HG03045 (cell line): Measurements from ENCODE around the gene CAPSL.
"Not testable (repeated sequence)": the region's sequence is repeated elsewhere in the genome, so short reads cannot be mapped to it uniquely, and the experiment has no call there.

ENCODE experiments used
- ATAC-seq: cut with Tn5 transposase; IDR thresholded peaks from one replicate; pipeline ENCODE4 v1.9.1; 2021; ENCODE audit warnings: mild to moderate bottlenecking, moderate library complexity; ENCODE audit not compliant: unreplicated experiment

Gene CAPSL

DNA sequence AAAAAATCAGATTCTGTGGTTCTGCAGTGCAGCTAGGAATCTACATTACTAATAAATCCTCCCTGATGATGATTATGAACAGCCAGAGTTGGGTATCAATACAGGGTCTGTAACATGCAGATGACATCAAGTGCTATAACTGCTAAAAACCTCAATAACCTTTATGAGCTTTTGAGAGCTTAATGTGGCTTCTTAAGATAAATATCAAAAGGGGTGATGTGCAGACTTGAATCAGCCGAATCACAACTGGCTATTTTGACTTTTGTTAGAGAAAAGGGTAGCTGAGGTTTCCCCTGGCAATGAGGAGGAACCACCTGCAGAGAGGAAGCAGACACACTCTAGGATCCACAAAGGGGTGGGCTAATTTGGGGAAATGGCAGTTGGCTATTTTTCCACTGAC lies 30.2 kb downstream of the CAPSL start:
- ATAC-seq, result no peak

DNA sequence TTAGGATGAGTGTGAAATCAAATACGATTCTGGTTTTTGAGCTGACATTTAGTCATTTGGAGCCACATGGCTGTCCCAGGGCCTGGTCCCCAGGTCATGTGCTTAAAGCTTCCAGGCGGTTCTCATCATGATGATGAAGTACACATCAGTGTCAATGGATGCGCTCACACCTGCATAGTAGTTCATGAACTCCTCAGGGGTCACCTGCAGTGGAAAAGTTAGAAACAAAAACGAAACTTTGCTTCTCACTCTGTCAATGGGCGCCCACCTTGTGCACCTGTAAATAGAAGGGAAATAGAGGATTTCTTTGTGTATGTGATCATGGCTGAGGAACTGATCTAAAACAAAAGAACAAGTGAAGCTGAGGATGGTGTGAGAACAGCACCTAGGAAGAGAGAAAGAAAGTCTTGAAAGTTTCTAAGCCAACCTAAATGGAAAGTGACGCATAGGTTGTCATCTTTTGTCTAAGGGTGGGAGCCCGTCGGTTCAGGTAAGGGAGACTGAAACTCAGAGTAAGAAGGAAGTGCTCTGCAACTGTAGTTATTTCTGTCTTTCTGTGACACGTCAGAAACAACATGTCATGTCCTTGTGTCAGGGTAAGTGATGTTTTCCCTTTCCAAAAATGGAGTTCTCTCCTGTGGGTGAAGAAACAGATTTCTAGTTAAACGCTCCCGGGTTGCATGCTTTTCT lies 33.8 kb downstream of the CAPSL start:
- ATAC-seq, result no peak

DNA sequence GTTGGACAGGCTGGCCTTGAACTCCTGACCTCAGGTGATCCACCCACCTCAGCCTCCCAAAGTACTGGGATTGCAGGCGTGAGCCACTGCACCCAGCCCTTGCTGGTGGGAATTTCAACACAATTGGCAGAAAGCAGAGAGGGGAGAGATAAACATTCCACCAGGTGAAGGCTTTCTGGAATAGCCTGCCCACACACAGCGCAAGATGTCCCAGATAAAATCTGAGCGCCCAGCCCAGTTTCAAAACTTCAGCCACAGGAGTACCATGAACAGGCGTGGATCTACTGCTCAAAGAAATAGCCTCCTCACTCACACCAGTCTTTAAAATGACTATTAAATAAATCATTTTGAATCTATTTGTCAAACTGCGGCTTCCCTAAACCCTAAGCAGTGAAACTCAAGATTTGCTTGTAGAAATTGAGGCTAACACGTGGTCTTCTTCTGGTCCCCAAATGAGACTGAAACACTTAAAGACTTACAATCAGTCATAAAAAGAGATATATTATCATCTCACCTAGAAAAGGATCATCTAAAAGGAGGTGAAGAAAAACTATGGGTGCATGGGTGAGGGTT lies 34.7 kb downstream of the CAPSL start:
- no peak for ATAC-seq

DNA sequence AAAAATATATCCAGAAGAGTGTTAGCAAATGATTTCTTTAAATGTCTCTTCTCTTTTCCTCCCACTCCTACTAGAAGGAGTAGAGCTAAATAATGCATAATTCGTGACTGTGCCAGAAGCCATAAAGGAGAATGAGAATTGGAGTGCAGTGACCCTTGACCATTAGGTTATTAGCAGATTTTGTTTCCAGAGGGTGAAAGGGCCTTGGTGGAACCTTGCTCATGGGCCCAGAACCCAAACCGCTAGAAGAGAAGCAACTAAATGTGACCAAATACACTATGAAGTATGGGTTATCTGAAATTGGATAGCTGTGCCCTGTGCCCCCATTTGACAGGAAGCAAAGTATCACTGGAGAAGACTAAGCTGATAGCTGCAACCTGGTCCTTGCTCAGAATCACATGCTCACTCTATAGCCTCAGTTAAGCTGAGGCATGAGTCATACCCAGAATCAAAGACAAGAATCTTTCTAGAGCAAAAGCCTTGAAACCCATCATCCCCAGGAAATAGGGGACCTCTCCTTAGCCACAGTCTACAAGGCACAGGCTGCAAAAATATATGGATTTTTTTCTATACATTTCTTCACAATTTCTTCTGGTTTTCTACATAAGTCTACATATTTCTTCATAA lies 36.3 kb downstream of the CAPSL start:
- no peak for ATAC-seq

DNA sequence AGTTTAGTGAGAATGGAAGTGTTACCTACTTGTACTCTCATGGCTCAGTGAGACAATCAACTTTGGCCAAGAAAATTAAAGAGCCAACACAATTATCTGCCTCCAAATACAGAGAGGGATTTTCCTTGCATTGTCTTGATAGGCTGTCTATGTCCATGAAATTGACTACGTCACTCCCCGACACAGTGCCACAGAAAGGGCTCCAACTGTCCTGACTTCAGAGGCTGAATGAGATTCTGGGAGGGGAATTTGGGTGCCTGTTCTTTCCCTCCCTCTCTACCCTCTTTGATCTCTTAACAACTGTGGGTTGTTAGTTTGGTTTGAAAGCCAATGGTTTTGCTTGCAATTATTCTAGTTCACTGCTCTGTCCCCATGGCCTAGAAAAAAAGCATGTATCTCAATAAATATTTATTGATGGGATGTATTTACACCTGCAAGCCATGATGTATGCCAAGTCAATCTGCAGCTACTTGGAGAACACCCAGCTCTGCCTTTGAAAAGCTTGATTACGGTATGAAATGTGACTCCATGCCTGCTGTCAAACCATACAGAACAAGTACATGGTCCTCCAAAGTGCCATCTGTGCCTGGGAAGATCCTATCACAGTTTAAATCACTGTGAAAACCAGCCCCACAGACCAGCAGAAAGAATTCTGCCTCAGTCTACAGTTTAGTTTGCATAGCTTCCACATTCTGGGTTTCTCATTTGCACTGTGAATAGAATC lies 37.3 kb downstream of the CAPSL start:
- no peak for ATAC-seq

DNA sequence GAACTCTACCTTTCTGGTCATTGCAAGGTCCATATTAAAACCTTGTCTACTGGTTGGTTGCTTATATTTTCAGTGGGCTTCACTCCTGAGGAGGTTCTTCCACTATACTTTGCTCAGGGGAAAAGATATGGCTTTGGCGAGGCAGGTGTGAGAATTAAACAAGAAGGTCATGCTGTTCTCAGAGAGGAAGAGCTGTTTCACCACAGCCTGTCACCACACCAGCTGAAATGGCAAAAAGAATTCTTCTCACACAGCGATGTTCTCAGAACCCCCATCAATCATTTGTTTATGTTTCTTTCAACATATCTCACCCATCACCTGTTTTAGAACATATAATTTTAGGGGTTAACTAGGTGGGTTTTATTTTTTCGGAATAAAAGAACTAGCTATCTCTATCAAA lies 38.6 kb downstream of the CAPSL start:
- ATAC-seq, result no peak

DNA sequence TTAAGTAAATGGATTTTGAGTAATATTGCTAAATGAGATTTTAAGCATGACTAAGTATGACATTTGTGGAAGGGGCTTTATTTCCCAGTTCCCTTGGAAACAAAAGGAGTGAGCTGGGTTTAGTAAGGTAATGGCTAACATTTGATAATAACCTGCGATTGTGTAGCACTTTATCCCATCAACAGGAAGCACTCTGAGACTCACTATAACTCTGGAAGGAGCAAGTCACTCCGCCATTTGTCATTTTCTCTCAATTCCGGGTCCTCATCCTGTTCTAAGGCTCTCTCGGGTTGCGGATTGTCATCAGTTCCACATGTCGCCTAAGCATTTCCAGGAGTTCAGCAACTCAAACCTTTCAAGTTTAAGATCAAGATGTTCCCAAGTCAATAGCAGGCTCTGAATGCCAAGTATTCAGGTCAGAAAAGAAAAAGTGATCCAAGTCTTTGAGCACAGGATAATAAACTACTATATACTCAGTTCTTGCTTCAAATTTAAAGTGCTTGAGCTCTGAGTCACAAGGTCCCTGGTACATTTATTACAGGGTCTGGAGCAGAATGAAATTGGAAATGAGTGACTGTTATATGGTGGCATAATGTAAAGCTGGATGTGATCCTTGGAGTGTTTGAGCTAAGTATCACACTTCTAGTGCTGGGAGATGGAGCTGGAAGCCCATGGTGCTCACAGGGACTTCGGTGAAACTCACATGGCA lies 39.3 kb downstream of the CAPSL start:
- ATAC-seq, result no peak

DNA sequence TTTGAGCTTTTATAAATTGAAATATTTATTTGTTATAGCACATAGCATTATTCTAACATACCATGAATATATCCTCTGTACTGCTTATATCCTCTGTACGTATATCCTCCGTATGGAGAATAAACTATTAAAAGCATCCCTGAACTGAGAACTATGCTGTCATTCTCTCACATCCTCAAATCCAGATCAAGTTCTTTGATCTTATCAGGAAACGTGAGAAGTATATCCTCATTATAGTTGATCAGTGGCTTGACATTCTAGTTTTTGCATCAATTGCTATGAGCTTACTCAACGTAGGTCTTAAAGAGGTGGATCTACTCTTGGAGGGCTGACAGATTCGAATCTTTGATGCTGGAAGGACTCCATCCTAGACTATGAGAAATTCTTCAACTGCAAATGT lies 44.3 kb downstream of the CAPSL start:
- ATAC-seq, result no peak

DNA sequence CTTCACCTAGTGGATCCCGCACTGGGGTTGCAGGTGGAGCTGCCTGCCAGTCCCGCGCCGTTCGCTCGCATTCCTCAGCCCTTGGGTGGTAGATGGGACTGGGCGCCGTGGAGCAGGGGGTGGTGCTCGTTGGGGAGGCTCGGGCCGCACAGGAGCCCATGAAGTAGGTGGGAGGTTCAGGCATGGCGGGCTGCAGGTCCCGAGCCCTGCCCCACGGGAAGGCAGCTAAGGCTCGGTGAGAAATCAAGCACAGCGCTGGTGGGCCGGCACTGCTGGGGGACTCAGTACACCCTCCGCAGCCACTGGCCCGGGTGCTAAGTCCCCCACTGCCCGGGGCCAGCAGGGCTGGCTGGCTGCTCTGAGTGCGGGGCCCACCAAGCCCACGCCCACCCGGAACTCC lies 45.6 kb downstream of the CAPSL start:
- ATAC-seq, result not testable (repeated sequence)

DNA sequence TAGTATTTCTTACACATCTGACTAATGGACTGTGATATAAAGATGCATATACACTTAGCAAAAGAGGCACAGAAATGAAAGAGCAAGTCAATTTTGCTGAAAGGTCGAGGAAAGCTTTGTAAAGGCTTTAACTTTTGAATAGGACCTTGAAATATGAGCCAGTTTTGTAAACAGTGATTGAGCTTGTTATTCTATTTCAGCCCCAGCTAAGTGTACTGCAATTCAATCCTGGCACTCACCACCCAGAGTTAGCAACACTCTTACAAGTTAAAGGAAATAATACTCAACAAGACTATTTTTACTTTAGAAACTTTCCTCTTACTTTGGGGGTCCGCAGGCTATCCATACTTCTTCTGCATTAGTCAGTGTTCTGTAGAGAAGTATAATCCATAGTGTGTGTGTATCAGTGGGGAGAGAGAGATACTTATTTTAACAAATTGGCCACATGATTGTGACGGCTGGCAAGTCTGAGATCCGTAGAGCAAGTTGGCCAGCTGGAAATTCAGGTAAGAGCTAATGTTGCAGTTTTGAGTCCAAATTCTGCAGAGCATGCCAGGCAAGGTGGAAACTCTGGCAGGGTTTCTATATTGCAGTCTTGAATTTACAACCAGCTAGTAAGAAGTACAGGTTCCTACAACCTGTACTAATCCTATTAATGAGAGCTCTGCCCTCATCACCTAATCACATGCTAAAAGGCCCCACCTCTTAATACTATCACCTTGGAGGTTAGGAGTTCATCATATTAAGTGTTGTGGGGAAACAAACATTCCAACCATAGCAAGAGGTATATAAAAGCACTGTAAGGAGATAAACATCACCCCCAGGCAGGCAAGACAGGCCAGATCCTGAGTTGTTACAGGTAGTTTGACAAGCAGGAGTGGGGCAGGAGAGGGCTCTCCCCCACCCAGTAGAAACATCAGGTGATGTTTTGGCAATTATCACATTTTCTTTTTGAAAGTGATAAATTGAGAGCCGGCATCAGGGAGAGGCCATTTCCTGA lies 48.1 kb downstream of the CAPSL start:
- no peak for ATAC-seq

DNA sequence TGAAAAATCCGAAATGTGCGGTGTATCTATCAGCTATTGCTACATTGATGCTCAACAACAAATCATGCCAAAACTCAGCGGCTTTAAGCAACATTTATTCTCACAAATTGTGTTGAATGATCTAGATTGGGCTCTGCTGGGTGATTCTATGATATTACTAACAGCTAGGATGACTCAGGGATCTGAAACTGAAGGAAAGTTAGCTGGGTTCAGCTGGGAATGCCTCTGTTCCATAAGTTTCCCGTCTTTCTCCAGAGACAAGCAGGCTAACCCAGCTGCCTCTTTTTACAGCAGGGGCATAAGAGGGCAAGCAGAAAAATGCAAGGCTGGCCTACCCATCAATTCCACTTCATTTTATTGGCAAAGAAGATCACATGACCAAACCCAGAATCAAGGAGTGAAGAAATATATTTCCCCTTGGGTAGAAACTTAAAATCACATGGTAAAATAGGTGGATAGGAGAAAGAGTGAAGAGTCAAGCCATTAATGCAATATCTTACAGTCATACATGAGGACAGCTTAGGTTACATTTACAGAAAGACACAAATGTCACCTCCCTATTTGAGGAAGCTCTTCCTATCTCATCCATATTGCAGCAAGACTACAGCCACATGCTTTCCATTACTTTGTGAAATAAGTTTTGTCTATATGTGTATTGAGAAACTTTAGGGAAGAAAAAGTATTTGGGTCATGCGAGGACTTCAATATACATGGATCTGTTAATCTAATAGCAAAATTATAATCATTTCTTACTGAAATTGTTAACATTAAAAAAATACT lies 50.9 kb downstream of the CAPSL start:
- ATAC-seq, result no peak

DNA sequence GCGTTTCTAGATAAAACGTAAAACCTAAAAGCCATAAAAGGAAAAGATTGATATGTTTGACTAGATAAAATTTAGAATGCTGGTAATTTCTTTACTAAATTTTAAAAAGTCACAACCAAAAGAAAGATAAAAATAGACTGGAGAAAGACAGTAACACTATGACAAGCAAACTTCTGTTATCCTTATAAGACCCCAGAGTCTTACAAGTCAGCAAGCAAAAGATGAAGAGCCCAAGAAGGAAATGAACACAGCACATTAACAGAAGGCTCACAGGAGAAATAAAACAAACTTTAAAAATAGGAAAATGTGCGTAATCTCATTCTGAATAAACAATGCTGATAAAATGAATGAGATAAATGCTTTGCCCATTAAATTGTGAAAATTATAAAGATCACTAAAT lies 52.0 kb downstream of the CAPSL start:
- no peak for ATAC-seq

DNA sequence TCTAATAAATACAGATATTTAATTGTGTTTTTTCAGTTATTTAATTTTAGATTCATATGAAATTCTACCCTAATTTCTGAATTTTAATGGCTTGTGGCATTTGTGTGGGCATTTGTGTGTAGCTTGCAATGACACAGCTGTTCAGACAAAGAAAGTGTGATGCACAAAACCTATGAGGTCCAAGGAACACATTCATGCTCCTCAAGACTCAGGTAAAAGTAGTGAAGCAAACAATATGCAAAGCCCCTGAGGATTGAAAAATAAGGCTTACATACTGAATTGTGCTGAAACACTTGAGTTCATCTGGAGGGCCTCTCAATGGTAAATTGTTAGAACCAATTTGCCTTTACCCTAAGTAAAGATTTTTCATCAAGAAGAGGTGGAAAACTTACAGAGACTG lies 53.6 kb downstream of the CAPSL start:
- no peak for ATAC-seq

DNA sequence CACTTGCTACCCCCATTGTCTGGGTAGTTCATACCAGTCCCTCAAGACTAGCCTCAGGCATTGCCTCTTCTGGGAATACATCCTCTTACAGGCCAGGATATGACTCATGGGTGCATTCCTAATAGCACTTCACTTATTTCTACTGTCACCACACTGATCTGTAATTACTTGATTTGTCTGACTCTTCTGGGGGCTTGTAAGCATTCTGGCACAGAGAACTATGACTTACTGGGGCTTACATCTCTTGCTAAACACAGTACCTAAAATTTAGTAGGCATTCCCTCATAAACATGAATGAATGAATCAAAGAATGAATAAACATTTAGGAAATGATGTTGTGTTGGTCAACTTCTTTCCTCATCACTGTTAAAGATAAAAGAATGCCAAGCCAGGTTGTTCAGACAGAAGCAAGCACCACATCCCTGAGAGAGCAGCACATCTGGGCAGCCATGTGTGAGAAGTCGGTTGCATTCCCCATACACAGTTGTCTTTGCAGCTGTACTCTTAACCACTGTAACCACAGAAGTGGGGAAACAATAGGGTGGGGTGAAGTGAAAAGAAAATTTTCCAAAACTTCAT lies 54.1 kb downstream of the CAPSL start:
- ATAC-seq, result no peak

DNA sequence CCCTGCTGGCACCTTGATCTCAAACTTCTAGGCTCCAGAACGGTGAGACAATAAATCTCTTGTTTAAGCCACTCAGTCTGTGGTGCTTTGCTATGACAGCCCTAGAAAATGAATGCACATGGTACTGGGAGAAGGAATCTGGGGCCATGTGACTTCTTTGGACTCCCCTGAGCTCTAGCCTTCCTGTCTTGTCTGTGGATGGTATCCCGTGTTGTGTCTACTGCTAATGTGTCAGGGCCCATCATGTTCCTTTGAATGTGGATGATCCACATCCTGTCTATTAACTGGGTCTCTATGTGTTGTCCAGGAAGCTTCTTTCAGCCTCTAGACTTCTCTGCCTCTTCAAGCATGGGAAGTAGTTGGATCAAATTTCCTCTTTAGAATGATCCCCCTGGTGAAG lies 56.7 kb downstream of the CAPSL start:
- ATAC-seq, result no peak

DNA sequence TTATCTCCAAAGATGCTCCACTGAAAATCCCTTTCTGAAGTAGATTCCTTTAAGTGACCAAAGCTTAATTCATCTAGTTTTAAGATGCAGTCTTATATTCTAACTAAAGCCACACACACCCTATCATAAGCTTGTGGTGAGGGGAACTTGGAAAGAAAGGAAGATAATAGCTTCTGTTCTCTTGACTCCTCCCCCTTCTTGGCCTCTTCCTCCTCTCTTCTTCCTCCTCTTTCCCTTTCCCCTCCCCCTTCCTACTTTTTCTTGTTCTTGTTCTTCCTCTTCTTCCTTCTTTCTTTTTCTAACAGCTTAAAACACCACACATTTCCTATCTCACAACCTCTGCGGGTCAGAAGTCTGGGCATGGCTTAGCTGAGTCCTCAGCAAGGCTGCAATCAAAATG lies 58.3 kb downstream of the CAPSL start:
- ATAC-seq, result no peak

DNA sequence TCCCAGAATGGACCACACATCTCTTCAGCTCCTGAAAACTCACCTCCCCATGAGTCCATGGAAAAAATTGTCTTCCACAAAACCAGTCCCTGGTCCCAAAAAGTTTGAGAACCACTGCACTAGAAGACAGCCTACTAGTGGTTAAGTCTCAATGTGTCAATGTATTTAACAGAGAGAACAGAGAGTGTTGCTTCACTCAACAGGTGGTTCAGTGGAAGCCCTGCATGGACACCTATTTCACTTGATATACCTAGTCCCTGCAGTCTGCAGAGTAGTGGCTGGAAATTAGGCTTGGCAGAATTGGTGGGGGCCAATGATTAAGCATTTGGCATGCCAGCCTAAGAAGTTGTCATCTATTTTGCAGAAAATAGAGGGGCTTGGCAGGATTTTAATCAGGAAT lies 58.8 kb downstream of the CAPSL start:
- no peak for ATAC-seq

DNA sequence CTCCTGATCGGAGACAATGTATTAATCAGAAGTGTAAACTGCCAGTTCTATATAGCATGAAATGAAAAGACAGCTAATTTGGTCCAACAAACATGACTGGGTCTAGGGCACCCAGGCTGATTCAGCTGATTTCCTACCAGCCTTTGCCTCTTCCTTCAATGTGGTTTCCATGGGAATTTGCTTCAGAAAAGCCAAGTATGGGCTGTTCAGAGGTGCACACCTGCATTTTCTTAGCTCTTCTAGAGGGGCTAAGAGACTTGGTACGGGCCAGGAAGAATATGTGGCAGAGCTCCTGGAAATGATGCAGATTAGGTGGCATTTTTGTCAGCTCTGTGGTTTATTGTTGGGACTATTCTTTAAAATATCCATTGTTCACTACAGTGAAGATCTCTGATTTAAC lies 59.3 kb downstream of the CAPSL start:
- ATAC-seq, result no peak

DNA sequence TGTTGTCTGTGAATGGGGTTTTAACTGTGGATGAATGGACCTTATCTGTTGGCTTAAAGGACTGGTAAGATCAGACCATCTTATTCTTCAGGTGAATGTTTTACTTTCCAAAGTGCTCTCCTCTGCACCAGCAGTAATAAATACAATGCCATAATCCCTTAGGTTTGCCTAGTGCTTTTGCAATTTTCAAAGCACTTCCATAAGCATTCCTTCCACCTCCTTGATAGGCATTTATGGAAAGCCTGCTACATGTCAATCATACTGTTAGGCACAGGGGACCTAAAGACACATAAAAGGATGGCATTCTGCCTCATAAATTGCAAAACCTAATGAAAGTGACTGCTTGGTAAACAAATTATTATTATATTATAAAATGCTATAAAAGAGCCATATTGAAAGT lies 60.3 kb downstream of the CAPSL start:
- no peak for ATAC-seq
